GM12873 (cell line): ENCODE data around the gene TCTN2.

Experiments used
- CTCF ChIP-seq: IDR thresholded peaks from 2 replicates; pipeline ENCODE4 v1.5.1; 2012; ENCODE audit warnings: low read depth, mild to moderate bottlenecking, moderate library complexity, low read length, control low read depth; ENCODE audit not compliant: insufficient read depth; ENCODE audit errors: missing control alignments

TCTN2 gene

GRCh38 chr12:123723765-123724164 is 52.9 kb downstream of the TCTN2 start:
- TF ChIP-seq CTCF, result no peak

- no peak for TF ChIP-seq CTCF
Observed at GRCh38 chr12:123726244-123726643, 55.3 kb downstream of the TCTN2 start.

DNA sequence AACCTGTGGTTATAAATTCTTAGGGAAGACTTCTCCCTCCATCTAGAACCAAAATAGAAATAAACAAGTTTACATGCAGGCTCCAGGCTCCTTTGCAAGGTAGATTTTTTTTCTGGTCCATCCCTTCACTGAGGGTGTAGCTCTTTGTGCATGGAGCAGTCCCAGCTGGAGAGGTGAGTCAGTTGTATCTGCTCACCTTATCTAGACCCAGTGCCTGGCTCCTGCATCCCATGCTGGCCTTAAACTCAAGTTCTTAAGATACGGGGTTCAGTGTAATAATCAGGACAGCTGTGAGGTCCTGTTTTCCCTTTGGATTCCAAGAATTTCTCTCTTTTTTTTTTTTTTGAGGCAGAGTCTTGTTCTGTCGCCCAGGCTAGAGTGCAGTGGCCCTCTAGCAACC is 56.0 kb downstream of the TCTN2 start:
- TF ChIP-seq CTCF, result no peak

- no peak for TF ChIP-seq CTCF
Observed at GRCh38 chr12:123727878-123728277, 57.0 kb downstream of the TCTN2 start.

- no peak for TF ChIP-seq CTCF
Observed at GRCh38 chr12:123731596-123731995, 60.7 kb downstream of the TCTN2 start.

- TF ChIP-seq CTCF, result no peak
Observed at GRCh38 chr12:123732251-123732650, 61.3 kb downstream of the TCTN2 start.

DNA sequence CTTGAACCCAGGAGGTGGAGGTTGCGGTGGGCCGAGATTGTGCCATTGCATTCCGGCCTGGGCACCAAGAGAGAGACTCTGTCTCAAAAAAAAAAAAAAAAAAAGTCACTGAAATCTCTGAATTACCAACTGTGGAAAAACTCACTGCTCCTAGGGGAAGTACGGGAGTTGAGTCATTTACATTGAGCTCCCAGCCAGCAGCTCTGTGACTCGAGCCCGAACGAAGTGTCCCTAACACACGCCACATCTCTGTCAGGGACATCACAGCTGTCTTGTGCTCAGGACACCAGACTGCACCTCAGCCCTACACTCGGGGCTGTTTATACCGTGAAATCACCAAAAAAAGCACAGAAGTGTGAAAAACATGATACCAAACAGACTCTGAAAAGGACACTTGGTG is 62.3 kb downstream of the TCTN2 start:
- no peak for TF ChIP-seq CTCF
